Measurements from ENCODE around the gene ZMAT5.
A peak's percentile ranks its signal among the peaks of the same experiment; 100 is the strongest.
"Not testable (repeated sequence)": the region's sequence is repeated elsewhere in the genome, so short reads cannot be mapped to it uniquely, and the experiment has no call there.

The ZMAT5 gene

GRCh38 chr22:29786031-29786430, 19.2 kb upstream of the ZMAT5 start:
- DNase-seq (ENCODE audit: low read depth in 2 of 2), result no peak

GRCh38 chr22:29784451-29785361, 17.9 kb upstream of the ZMAT5 start:
- no peak for DNase-seq (ENCODE audit: low read depth in 2 of 2)

- DNase-seq (ENCODE audit: low read depth in 2 of 2), result no peak
Observed at GRCh38 chr22:29782061-29782845, 15.4 kb upstream of the ZMAT5 start.

- DNase-seq (ENCODE audit: low read depth in 2 of 2), result no peak
Observed at GRCh38 chr22:29780748-29781676, 14.2 kb upstream of the ZMAT5 start.

- DNase-seq (ENCODE audit: low read depth in 2 of 2), result no peak
Observed at GRCh38 chr22:29780220-29780619, 13.4 kb upstream of the ZMAT5 start.

GRCh38 chr22:29773233-29773632, 6.4 kb upstream of the ZMAT5 start:
- no peak for DNase-seq (ENCODE audit: low read depth in 2 of 2)

- DNase-seq (ENCODE audit: low read depth in 2 of 2), result no peak
Observed at GRCh38 chr22:29772170-29772641, 5.4 kb upstream of the ZMAT5 start.

GRCh38 chr22:29769723-29770321, 3.0 kb upstream of the ZMAT5 start:
- DNase-seq (ENCODE audit: low read depth in 2 of 2), result no peak

- no peak for DNase-seq (ENCODE audit: low read depth in 2 of 2)
Observed at GRCh38 chr22:29768052-29768693, 1.4 kb upstream of the ZMAT5 start.

GRCh38 chr22:29767171-29768051, 604 bp upstream of the ZMAT5 start, which contains the start of gene UQCR10:
Gene UQCR10 (plus strand): TSS chr22:29767369. CDS start chr22:29767399, 30 bp downstream.
- DNase-seq (ENCODE audit: low read depth in 2 of 2), result peak; percentile 74 to 90

- DNase-seq (ENCODE audit: low read depth in 2 of 2), result no peak
Observed at GRCh38 chr22:29765905-29766631, 739 bp downstream of the ZMAT5 start.

- DNase-seq (ENCODE audit: low read depth in 2 of 2), result no peak
Observed at GRCh38 chr22:29762263-29762662, 4.5 kb downstream of the ZMAT5 start.

GRCh38 chr22:29758959-29759358, 7.8 kb downstream of the ZMAT5 start:
- no peak for DNase-seq (ENCODE audit: low read depth in 2 of 2)

GRCh38 chr22:29758068-29758622, 8.7 kb downstream of the ZMAT5 start:
- DNase-seq (ENCODE audit: low read depth in 2 of 2), result no peak

GRCh38 chr22:29757096-29757495, 9.7 kb downstream of the ZMAT5 start:
- DNase-seq (ENCODE audit: low read depth in 2 of 2), result no peak

- no peak for DNase-seq (ENCODE audit: low read depth in 2 of 2)
Observed at GRCh38 chr22:29756341-29756740, 10.5 kb downstream of the ZMAT5 start.

GRCh38 chr22:29755889-29756288, 10.9 kb downstream of the ZMAT5 start:
- DNase-seq (ENCODE audit: low read depth in 2 of 2), result no peak

GRCh38 chr22:29754658-29755395, 12.0 kb downstream of the ZMAT5 start:
- DNase-seq (ENCODE audit: low read depth in 2 of 2), result not testable (repeated sequence)

All from stimulated activated CD8-positive, alpha-beta memory T cell treated with anti-CD3 and anti-CD28 coated beads, Interleukin-2, amount 100 ng/mL, for 1 hour (primary cell).